Endothelial cell of coronary artery (primary cell): ENCODE results near the gene ITM2A. TPM values are rescaled to one million over a fixed set of nuclear protein-coding genes. Genes with fewer than 3 reads are reported as not detected.

Experiments used
- total RNA-seq: library from RNA; depleted of rRNA; stranded (reverse); fragments of >200 nt; gene quantifications from 2 replicates; pipeline ENCODE4 v1.2.3, GENCODE V29; 2014

ITM2A gene
- total RNA-seq, result 14.5 and 19.0 TPM in 2 replicates

GRCh38 chrX:79366873-79367749 lies at the start of gene ITM2A:
ITM2A (minus strand) TSS chrX:79367334; CDS start chrX:79367215, 119 bp downstream.

Other genes starting within 250 kb of the ITM2A start
- not detected in 2 replicates for gene GPR174, start 222.6 kb downstream of the ITM2A start, total RNA-seq